MCF 10A (cell line): Measurements from ENCODE around the gene ARHGEF10L. TPM values are rescaled to one million over a fixed set of nuclear protein-coding genes. Genes with fewer than 3 reads are reported as not detected.

Experiments
- BruUV-seq: library from RNA; stranded (reverse); fragments of 400-500 nt; replicated peaks from 2 replicates; lab custom pipeline; 2021; lab: Mats Ljungman, UMichigan
- CTCF ChIA-PET: fragments of 300-600 bp; sonication (Branson Sonifier 250); formaldehyde crosslinking; extraction: SDS; loops from one replicate; lab custom pipeline; 2021; ENCODE audit warnings: antibody characterized with exemption, inconsistent platforms; lab: Yijun Ruan, JAX
- POLR2A ChIA-PET: fragments of 300-600, 350-650 bp; sonication (Branson Sonifier 250); formaldehyde crosslinking; extraction: SDS; loops from one replicate; lab custom pipeline; 2020; ENCODE audit warnings: antibody characterized with exemption, inconsistent platforms; lab: Yijun Ruan, JAX
- DNase-seq: peaks from one replicate; pipeline ENCODE4 v3.0.0-alpha.2; 2018; ENCODE audit not compliant: unreplicated experiment
- H3K27ac Mint-ChIP-seq: one replicate; pipeline ENCODE4 v1.8.0; 2022; ENCODE audit warnings: mild to moderate bottlenecking, low read depth, mixed read lengths; ENCODE audit not compliant: unreplicated experiment
- H3K27me3 Mint-ChIP-seq: one replicate; pipeline ENCODE4 v1.8.0; 2022; ENCODE audit warnings: mixed read lengths; ENCODE audit not compliant: insufficient read depth, unreplicated experiment
- H3K36me3 Mint-ChIP-seq: one replicate; pipeline ENCODE4 v1.8.0; 2022; ENCODE audit warnings: mild to moderate bottlenecking, moderate library complexity, mixed read lengths; ENCODE audit not compliant: insufficient read depth, unreplicated experiment
- H3K4me1 Mint-ChIP-seq: one replicate; pipeline ENCODE4 v1.8.0; 2022; ENCODE audit warnings: mixed read lengths; ENCODE audit not compliant: insufficient read depth, unreplicated experiment
- H3K4me3 Mint-ChIP-seq: one replicate; pipeline ENCODE4 v1.8.0; 2022; ENCODE audit warnings: mild to moderate bottlenecking, moderate library complexity, mixed read lengths; ENCODE audit not compliant: unreplicated experiment
- H3K9me3 Mint-ChIP-seq: one replicate; pipeline ENCODE4 v1.8.0; 2022; ENCODE audit warnings: mixed read lengths; ENCODE audit not compliant: unreplicated experiment
- intact Hi-C: fragments of 100-400 bp; cut with micrococcal nuclease; formaldehyde crosslinking; loops from 2 replicates; pipeline ENCODE4 v1.14.1; 2022
- total RNA-seq: library from RNA; stranded (reverse); gene quantifications from 2 replicates; pipeline ENCODE4 v1.2.3, GENCODE V29; 2022
- TF ChIP-seq, protein P1 (sequence below): fragments of 200-600 bp; IDR thresholded peaks from one replicate; pipeline ENCODE4 v1.8.0; 2022; ENCODE audit warnings: antibody characterized with exemption, mild to moderate bottlenecking; ENCODE audit not compliant: unreplicated experiment

The ARHGEF10L gene
- total RNA-seq, 1 experiment from 2014 or later: 5.0 TPM

DNA sequence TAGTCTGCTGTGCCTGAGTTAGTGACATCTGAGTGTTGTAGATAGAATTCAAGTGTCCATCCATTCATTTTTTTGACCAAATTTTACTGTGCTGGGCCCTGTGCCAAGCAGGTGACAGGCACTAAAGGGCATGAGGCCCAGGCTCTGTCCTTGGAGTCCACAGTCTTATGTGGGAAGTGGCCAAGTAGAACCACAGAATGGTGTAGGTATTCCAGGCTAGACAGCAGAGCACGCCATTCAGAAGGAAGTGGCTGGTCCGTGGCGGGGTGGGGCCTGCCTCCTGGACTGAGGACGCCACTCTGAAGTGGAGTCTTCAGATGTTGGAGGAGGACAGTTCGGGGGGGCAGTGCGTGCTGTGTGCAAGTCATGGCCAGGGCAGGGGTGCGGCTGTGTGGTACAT lies 146.8 kb downstream of the ARHGEF10L start:
- intact Hi-C loops: no loop called here
- ChIA-PET CTCF (interaction anchor here (0.7 kb wide), 1 partner anchor 28 kb away, joined by 4 read pairs; no protein-coding TSS in a partner anchor), POLR2A (no interaction called here)
- Mint-ChIP-seq H3K27me3 (no peaks in the 10 kb centered on the region), H3K27ac (no peak overlapping the region), H3K4me1 (no peaks in the 10 kb centered on the region), H3K36me3 (no peaks in the 10 kb centered on the region), H3K9me3 (no peaks in the 10 kb centered on the region), H3K4me3 (no peak overlapping the region)
- no peak for DNase-seq
- TF ChIP-seq, protein P1, sequence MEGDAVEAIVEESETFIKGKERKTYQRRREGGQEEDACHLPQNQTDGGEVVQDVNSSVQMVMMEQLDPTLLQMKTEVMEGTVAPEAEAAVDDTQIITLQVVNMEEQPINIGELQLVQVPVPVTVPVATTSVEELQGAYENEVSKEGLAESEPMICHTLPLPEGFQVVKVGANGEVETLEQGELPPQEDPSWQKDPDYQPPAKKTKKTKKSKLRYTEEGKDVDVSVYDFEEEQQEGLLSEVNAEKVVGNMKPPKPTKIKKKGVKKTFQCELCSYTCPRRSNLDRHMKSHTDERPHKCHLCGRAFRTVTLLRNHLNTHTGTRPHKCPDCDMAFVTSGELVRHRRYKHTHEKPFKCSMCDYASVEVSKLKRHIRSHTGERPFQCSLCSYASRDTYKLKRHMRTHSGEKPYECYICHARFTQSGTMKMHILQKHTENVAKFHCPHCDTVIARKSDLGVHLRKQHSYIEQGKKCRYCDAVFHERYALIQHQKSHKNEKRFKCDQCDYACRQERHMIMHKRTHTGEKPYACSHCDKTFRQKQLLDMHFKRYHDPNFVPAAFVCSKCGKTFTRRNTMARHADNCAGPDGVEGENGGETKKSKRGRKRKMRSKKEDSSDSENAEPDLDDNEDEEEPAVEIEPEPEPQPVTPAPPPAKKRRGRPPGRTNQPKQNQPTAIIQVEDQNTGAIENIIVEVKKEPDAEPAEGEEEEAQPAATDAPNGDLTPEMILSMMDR: no peak
- BruUV-seq: no TSS peak

DNA sequence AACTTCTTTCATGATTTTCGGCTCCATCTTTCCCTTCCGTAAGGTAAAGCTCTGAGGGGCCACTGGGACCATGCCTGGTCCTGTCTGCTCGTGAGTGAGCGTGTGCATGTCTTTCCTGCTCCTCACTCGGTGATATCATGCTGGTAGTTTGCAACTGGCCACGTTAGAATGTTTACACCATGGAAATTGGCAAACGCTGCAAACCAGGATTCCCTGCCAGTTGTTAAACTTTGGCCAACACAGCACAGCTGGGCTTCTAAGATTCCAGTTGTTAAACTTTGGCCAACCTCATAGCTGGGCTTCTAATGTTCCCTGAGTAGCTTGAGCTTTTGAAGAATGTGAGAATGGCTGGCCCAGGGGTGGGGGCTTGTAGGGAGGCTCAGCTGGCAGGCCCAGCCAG lies 147.6 kb downstream of the ARHGEF10L start:
- Mint-ChIP-seq H3K9me3 (no peaks in the 10 kb centered on the region), H3K4me1 (no peaks in the 10 kb centered on the region), H3K27me3 (no peaks in the 10 kb centered on the region), H3K4me3 (no peak overlapping the region), H3K27ac (no peak overlapping the region), H3K36me3 (no peaks in the 10 kb centered on the region)
- no TSS peak for BruUV-seq
- intact Hi-C loops: no loop called here
- TF ChIP-seq, protein P1: no peak
- no peak for DNase-seq
- POLR2A ChIA-PET: interaction anchor here (0.7 kb wide), 1 partner anchor 10 kb away, joined by 3 read pairs; no protein-coding TSS in a partner anchor
- CTCF ChIA-PET: interaction anchor here (0.6 to 1.0 kb wide), 2 partner anchors 27 to 615 kb away, joined by 3 to 4 read pairs; no protein-coding TSS in a partner anchor

DNA sequence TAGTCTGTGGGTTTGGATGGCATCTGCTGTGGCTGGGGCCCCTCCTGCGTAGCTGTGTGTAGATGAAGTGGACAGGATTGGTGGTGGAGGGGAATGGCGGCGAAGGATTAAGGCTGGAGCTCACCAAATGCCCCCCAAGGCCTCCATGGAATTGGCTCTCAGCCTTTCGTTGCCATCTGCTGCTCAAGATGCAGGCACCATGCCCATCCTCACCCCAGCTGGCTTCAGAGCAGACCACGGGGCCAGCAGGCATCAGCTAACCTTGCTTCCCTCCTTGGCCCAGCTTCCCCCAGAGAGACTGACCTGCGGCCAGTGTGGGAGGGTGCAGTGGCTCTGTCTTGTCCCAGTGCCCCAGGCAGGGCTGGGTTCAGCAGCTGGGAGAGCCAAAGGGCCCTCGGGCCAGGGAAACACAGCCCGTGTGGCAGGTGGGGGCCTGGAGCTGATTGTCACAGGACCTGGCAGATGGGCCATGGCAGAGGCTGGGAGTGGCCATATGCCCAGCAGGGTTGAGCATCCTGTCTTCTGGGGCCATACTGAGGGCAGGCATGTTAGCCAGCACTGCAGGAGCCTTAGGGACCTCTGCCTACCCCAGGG lies 148.8 kb downstream of the ARHGEF10L start:
- DNase-seq: no peak
- peaks cover 5% of the 10 kb centered on the region for H3K36me3 Mint-ChIP-seq
- H3K27me3 Mint-ChIP-seq: no peaks in the 10 kb centered on the region
- H3K4me3 Mint-ChIP-seq: no peak overlapping the region
- TF ChIP-seq, protein P1: no peak
- H3K9me3 Mint-ChIP-seq: no peaks in the 10 kb centered on the region
- CTCF ChIA-PET: no interaction called here
- no peaks in the 10 kb centered on the region for H3K4me1 Mint-ChIP-seq
- no TSS peak for BruUV-seq
- intact Hi-C loops: no loop called here
- POLR2A ChIA-PET: interaction anchor here (0.6 kb wide), 1 partner anchor 16 kb away, joined by 4 read pairs; no protein-coding TSS in a partner anchor
- H3K27ac Mint-ChIP-seq: no peak overlapping the region

DNA sequence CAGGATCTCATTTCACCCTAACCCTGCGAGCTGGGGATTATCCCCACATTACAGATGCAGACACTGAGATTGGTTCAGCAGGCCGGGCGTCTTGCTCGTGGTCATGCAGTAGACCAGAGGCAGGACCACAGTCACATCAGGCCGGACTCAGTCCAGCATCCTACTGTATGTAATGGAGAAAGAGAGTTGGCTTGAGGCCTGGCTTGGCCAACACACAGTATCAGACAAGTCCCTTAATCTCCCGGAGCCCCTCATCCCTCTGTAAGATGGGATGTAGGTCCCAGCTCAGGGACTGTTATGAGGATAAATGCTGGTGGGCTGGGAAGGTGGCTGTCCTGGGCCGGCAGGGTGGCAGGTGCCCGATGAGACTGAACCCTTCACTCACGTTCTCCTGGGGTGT lies 149.5 kb downstream of the ARHGEF10L start:
- intact Hi-C loops: no loop called here
- Mint-ChIP-seq H3K27ac (no peak overlapping the region), H3K4me1 (no peaks in the 10 kb centered on the region), H3K27me3 (no peaks in the 10 kb centered on the region), H3K4me3 (no peak overlapping the region), H3K36me3 (peaks cover 6% of the 10 kb centered on the region), H3K9me3 (no peaks in the 10 kb centered on the region)
- ChIA-PET CTCF (no interaction called here), POLR2A (no interaction called here)
- DNase-seq: no peak
- BruUV-seq: no TSS peak
- TF ChIP-seq, protein P1: no peak
